K562 (cell line): ENCODE data around the gene APEX2. TPM values are rescaled to one million over a fixed set of nuclear protein-coding genes. Genes with fewer than 3 reads are reported as not detected.

ENCODE experiments used
- ERF ChIP-seq: fragments of 450-650 bp; formaldehyde crosslinking; IDR thresholded peaks from 2 replicates; pipeline ENCODE4 v1.4.0; 2020; ENCODE audit warnings: mild to moderate bottlenecking, mixed read lengths
- HNRNPUL1 ChIP-seq: fragments of 200-400 bp; formaldehyde crosslinking; IDR thresholded peaks from 2 replicates; pipeline ENCODE4 v1.6.1; 2017; ENCODE audit warnings: low read length
- MTA2 ChIP-seq: fragments of 450-650 bp; IDR thresholded peaks from 2 replicates; pipeline ENCODE4 v1.6.1; 2016; ENCODE audit warnings: low read depth
- PHF20 ChIP-seq: fragments of 450-650 bp; IDR thresholded peaks from 2 replicates; pipeline ENCODE4 v1.6.1; 2018; ENCODE audit not compliant: partially characterized antibody
- RBBP5 ChIP-seq: fragments of 200-600 bp; sonication (generic); IDR thresholded peaks from 2 replicates; pipeline ENCODE4 v1.6.1; 2012; ENCODE audit warnings: borderline replicate concordance, mild to moderate bottlenecking, low read length, control low read depth, inconsistent platforms; ENCODE audit not compliant: insufficient read depth, poor library complexity, severe bottlenecking
- SOX6 ChIP-seq: fragments of 450-650 bp; IDR thresholded peaks from 2 replicates; pipeline ENCODE4 v1.6.1; 2014; ENCODE audit warnings: mild to moderate bottlenecking
- TAL1 ChIP-seq: fragments of 450-650 bp; IDR thresholded peaks from 2 replicates; pipeline ENCODE4 v1.6.1; 2016; ENCODE audit warnings: mild to moderate bottlenecking
- TOE1 ChIP-seq, 2 experiments: fragments of 450-650 bp in 1 of 2; sonication (generic) in 1 of 2; formaldehyde crosslinking in 1 of 2; IDR thresholded peaks; 2 replicates each; pipeline versions ENCODE4 v1.7.1 to v1.8.0; 2016 to 2022; ENCODE audit warnings: borderline replicate concordance in 2 of 2, mild to moderate bottlenecking in 2 of 2, antibody characterized with exemption in 1 of 2, inconsistent platforms in 1 of 2, low read depth in 1 of 2, missing genetic modification reagents in 1 of 2, moderate library complexity in 1 of 2
- ZNF644 ChIP-seq: fragments of 200-800 bp; sonication (Bioruptor generic); IDR thresholded peaks from 2 replicates; pipeline ENCODE4 v1.6.1; 2016; ENCODE audit warnings: low read depth, missing genetic modification characterization, missing compliant biosample characterization
- polyA plus RNA-seq, 8 experiments: library from polyadenylated mRNA; depleted of rRNA in 4 of 8; stranded (reverse) in 5 of 8; unstranded in 3 of 8; fragments of >200 nt; fragmentation: Nextera tagmentation in 2 of 8; fragmentation: Illumina TruSeq in 1 of 8; extraction: Ambion mirVana in 2 of 8; extraction: Trizol in 1 of 8; gene quantifications; 2 replicates each; pipeline versions ENCODE4 v1.2.1 to v1.2.3, GENCODE V29; 2011 to 2014; ENCODE audit warnings: inconsistent platforms in 1 of 8, missing spikeins in 1 of 8
- total RNA-seq, 7 experiments: library from RNA; depleted of rRNA in 6 of 7; stranded (reverse); fragments of >200 nt in 6 of 7; fragmentation: Illumina TruSeq in 2 of 7; extraction: Trizol in 2 of 7; gene quantifications; 2 replicates each; pipeline versions ENCODE4 v1.2.1 to v1.2.3, GENCODE V29; 2011 to 2021; ENCODE audit warnings: low replicate concordance in 1 of 7
- TF ChIP-seq, protein P1 (sequence below): fragments of 250-450 bp; sonication (Bioruptor Pico); IDR thresholded peaks from 2 replicates; pipeline ENCODE4 v1.5.0; 2021; ENCODE audit warnings: mild to moderate bottlenecking, moderate library complexity
- TF ChIP-seq, protein P2 (sequence below): fragments of 450-650 bp; formaldehyde crosslinking; IDR thresholded peaks from 2 replicates; pipeline ENCODE4 v1.4.0; 2020; ENCODE audit warnings: mild to moderate bottlenecking, moderate library complexity
- TF ChIP-seq, protein P3 (sequence below), 2 experiments: IDR thresholded peaks; 2 replicates each; pipeline ENCODE4 v1.6.1; 2012; ENCODE audit warnings: improper control_type of control experiment in 2 of 2, low read depth in 2 of 2, low read length in 2 of 2, borderline replicate concordance in 1 of 2
- TF ChIP-seq, protein P4 (sequence below): IDR thresholded peaks from 3 replicates; pipeline ENCODE4 v1.6.1; 2011; ENCODE audit warnings: borderline replicate concordance, mild to moderate bottlenecking, moderate library complexity; ENCODE audit not compliant: insufficient read length; ENCODE audit errors: extremely low read depth
- TF ChIP-seq, protein P5 (sequence below): IDR thresholded peaks from 2 replicates; pipeline ENCODE4 v1.6.1; 2011; ENCODE audit not compliant: insufficient read length; ENCODE audit errors: extremely low read depth

The APEX2 gene
- total and polyA plus RNA-seq, 9 of the 15 experiments (the other 6 are each of a cell fraction or from before 2014, with no cell fraction given) = 9.4 to 34.2 (median 25.9) TPM

DNA sequence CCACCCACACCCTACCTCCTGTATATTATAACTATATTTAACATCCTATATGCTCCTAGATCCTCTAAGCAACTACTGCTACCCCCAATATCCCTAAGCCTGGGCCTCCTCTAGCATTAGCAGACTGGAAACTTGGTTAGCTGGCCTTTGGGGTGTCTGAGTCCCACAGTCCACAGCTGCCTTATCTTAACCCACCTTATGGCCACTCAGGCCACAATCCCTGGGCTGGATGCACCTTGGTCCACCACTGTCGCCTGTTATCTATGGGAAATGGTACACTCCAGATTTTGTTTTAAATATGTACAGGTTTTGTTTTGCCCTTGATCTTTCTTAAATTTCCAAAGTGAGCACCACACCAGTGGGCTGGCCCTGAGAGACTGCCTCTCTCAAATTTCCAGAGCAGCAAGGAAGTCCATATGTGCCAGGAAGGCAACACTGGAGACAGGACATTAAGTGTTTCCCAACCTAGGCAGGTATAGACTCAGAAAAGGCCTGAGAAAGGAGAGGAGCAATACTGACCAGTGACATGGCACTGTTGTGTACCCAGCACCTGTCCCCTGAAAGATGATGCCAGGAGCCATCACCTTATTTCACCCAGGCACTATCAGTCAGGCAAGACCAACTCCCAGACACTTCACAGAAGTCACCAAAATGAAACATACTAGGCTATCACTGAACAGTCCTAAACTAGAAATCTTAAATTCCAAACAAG is 7.1 kb upstream of the APEX2 start (continued):
- TF ChIP-seq RBBP5 (no peak), MTA2 (peak; percentile 55; the same call in 1 of the 2 replicates), TAL1 (peak; percentile 79), HNRNPUL1 (no peak), ZNF644 (tag) (no peak), PHF20 (no peak), ERF (no peak), TOE1 (IDR thresholded peaks at IDR 0.05; ENCODE audit: borderline replicate concordance) (no peak), TOE1 (CRISPR knock-in tag; IDR thresholded peaks at IDR 0.05; ENCODE audit: borderline replicate concordance, low read depth) (no peak), SOX6 (0 out of 2 replicates have a peak, but pooled peaks have one; percentile 22)
- TF ChIP-seq, protein P1, sequence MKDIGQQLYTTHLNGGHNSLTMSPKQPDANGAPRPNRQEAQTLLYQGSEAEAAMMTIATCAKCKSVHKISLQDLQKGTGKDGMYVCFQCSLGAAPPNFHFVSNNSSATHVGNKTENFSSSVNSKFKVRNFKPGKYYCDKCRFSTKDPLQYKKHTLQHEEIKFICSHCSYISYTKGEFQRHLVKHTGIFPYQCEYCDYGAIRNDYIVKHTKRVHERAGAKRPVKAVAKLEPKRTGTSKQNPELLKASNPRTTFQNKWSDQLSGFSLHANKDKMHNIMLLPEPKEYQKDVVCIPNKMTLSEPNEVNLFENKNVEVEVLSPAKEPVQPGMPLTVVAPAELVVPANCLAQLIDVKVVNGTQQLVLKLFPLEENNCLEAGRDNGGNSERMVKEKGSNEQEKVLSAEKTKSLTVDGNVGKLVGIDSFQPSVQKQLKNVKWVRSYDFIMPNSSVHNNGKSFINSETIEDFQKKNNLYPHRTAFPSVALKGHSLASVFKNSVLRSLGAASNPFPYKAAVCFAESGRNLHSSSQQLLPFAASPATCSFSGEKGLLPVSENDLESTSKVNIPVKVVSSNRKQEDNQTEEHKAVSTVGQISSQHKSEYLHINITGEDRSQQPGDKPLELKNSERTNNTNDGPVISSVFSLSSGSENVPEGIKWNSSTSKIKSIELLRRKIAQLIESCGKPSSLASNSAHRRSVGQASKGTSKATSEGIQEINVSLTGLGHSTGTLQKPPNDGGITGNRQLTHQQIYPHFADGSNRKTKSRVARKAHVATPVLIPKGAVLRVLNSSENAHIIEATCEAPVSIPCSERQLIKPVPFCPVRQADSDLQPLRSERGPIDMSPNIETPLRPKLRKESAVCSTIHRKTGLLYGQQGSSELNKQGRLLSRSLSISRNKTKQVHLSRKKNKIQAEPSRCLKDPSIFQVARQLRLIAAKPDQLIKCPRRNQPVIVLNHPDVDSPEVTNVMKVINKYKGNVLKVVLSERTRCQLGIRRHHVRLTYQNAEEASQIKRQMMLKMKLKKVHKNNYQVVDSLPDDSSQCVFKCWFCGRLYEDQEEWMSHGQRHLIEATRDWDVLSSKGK = no peak
- TF ChIP-seq, protein P2, sequence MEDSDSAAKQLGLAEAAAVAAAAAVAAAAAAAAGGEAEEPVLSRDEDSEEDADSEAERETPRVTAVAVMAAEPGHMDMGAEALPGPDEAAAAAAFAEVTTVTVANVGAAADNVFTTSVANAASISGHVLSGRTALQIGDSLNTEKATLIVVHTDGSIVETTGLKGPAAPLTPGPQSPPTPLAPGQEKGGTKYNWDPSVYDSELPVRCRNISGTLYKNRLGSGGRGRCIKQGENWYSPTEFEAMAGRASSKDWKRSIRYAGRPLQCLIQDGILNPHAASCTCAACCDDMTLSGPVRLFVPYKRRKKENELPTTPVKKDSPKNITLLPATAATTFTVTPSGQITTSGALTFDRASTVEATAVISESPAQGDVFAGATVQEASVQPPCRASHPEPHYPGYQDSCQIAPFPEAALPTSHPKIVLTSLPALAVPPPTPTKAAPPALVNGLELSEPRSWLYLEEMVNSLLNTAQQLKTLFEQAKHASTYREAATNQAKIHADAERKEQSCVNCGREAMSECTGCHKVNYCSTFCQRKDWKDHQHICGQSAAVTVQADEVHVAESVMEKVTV (CRISPR knock-in tag) = no peak
- TF ChIP-seq, protein P3, sequence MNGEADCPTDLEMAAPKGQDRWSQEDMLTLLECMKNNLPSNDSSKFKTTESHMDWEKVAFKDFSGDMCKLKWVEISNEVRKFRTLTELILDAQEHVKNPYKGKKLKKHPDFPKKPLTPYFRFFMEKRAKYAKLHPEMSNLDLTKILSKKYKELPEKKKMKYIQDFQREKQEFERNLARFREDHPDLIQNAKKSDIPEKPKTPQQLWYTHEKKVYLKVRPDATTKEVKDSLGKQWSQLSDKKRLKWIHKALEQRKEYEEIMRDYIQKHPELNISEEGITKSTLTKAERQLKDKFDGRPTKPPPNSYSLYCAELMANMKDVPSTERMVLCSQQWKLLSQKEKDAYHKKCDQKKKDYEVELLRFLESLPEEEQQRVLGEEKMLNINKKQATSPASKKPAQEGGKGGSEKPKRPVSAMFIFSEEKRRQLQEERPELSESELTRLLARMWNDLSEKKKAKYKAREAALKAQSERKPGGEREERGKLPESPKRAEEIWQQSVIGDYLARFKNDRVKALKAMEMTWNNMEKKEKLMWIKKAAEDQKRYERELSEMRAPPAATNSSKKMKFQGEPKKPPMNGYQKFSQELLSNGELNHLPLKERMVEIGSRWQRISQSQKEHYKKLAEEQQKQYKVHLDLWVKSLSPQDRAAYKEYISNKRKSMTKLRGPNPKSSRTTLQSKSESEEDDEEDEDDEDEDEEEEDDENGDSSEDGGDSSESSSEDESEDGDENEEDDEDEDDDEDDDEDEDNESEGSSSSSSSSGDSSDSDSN (IDR thresholded peaks at IDR 0.05; ENCODE audit: borderline replicate concordance in 1 of 2, low read depth in 2 of 2, low read length in 2 of 2) = no peak
- TF ChIP-seq, protein P4, sequence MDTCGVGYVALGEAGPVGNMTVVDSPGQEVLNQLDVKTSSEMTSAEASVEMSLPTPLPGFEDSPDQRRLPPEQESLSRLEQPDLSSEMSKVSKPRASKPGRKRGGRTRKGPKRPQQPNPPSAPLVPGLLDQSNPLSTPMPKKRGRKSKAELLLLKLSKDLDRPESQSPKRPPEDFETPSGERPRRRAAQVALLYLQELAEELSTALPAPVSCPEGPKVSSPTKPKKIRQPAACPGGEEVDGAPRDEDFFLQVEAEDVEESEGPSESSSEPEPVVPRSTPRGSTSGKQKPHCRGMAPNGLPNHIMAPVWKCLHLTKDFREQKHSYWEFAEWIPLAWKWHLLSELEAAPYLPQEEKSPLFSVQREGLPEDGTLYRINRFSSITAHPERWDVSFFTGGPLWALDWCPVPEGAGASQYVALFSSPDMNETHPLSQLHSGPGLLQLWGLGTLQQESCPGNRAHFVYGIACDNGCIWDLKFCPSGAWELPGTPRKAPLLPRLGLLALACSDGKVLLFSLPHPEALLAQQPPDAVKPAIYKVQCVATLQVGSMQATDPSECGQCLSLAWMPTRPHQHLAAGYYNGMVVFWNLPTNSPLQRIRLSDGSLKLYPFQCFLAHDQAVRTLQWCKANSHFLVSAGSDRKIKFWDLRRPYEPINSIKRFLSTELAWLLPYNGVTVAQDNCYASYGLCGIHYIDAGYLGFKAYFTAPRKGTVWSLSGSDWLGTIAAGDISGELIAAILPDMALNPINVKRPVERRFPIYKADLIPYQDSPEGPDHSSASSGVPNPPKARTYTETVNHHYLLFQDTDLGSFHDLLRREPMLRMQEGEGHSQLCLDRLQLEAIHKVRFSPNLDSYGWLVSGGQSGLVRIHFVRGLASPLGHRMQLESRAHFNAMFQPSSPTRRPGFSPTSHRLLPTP = no peak
- TF ChIP-seq, protein P5, sequence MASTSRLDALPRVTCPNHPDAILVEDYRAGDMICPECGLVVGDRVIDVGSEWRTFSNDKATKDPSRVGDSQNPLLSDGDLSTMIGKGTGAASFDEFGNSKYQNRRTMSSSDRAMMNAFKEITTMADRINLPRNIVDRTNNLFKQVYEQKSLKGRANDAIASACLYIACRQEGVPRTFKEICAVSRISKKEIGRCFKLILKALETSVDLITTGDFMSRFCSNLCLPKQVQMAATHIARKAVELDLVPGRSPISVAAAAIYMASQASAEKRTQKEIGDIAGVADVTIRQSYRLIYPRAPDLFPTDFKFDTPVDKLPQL = no peak
